Measurements from ENCODE around the gene XNDC1N. TPM values are rescaled to one million over a fixed set of nuclear protein-coding genes. Genes with fewer than 3 reads are reported as not detected.
A peak's percentile ranks its signal among the peaks of the same experiment; 100 is the strongest.

The XNDC1N gene
- total RNA-seq, 1 donor from 2014 or later: 7.6 TPM

- Histone ChIP-seq H3K79me2 (ENCODE audit: insufficient read depth, low read length) (peaks cover 78% of the 10 kb centered on the region), H3K9me3 (ENCODE audit: insufficient read depth, low read depth, low read length) (no peaks in the 10 kb centered on the region), H3K4me1 (ENCODE audit: insufficient read depth, low read length) (peaks cover 49% of the 10 kb centered on the region), H3K4me2 (ENCODE audit: low read length) (no peak overlapping the region), H3K27me3 (ENCODE audit: insufficient read depth, low read length) (no peaks in the 10 kb centered on the region), H3K4me3 (ENCODE audit: insufficient read depth, low read depth, low read length) (no peak overlapping the region), H3K36me3 (ENCODE audit: insufficient read depth, low read length) (no peaks in the 10 kb centered on the region), H3K27ac (ENCODE audit: low read depth, low read length) (peak overlapping the region; percentile 13), H4K20me1 (ENCODE audit: insufficient read depth, low read length) (peaks cover 13% of the 10 kb centered on the region), H3K9ac (ENCODE audit: low read length) (no peak overlapping the region), H2AFZ (ENCODE audit: low read depth, low read length) (no peak overlapping the region)
- Mint-ChIP-seq H3K4me3 (ENCODE audit: unreplicated experiment) (no peak overlapping the region), H3K36me3 (ENCODE audit: low read depth, unreplicated experiment) (peaks cover 3% of the 10 kb centered on the region), H3K27me3 (ENCODE audit: low read depth, unreplicated experiment) (no peaks in the 10 kb centered on the region), H3K9me3 (ENCODE audit: unreplicated experiment) (no peaks in the 10 kb centered on the region), H3K27ac (ENCODE audit: unreplicated experiment) (peak overlapping the region; percentile 74), H3K4me1 (ENCODE audit: low read depth, unreplicated experiment) (peaks cover 40% of the 10 kb centered on the region)
- FAIRE-seq (no peak), DNase-seq (ENCODE audit: low read depth) (peak; percentile 63)
- TF ChIP-seq CTCF (IDR thresholded peaks at IDR 0.05; ENCODE audit: insufficient read depth, low read depth, low read length) (no peak), EZH2 (IDR thresholded peaks at IDR 0.05; ENCODE audit: insufficient read depth, low read length) (no peak)
These were observed 20.1 kb upstream of the XNDC1N start for GRCh38 chr11:71948314-71949027.

- peak overlapping the region; percentile 5 for H3K4me2 ChIP-seq (ENCODE audit: low read length)
- Mint-ChIP-seq H3K27ac (ENCODE audit: unreplicated experiment) (peak overlapping the region; percentile 86), H3K4me3 (ENCODE audit: unreplicated experiment) (no peak overlapping the region), H3K36me3 (ENCODE audit: low read depth, unreplicated experiment) (no peaks in the 10 kb centered on the region), H3K9me3 (ENCODE audit: unreplicated experiment) (no peaks in the 10 kb centered on the region), H3K27me3 (ENCODE audit: low read depth, unreplicated experiment) (no peaks in the 10 kb centered on the region), H3K4me1 (ENCODE audit: low read depth, unreplicated experiment) (peaks cover 47% of the 10 kb centered on the region)
- no peak overlapping the region for H3K4me3 ChIP-seq (ENCODE audit: insufficient read depth, low read depth, low read length)
- TF ChIP-seq EZH2 (IDR thresholded peaks at IDR 0.05; ENCODE audit: insufficient read depth, low read length): no peak
- H3K79me2 ChIP-seq (ENCODE audit: insufficient read depth, low read length): peaks cover 77% of the 10 kb centered on the region
- no peak overlapping the region for H3K9ac ChIP-seq (ENCODE audit: low read length)
- H3K36me3 ChIP-seq (ENCODE audit: insufficient read depth, low read length): no peaks in the 10 kb centered on the region
- FAIRE-seq: no peak
- H3K27ac ChIP-seq (ENCODE audit: low read depth, low read length): peak overlapping the region; percentile 90
- DNase-seq (ENCODE audit: low read depth): no peak
- H2AFZ ChIP-seq (ENCODE audit: low read depth, low read length): no peak overlapping the region
- peaks cover 53% of the 10 kb centered on the region for H3K4me1 ChIP-seq (ENCODE audit: insufficient read depth, low read length)
- H3K9me3 ChIP-seq (ENCODE audit: insufficient read depth, low read depth, low read length): no peaks in the 10 kb centered on the region
- no peaks in the 10 kb centered on the region for H3K27me3 ChIP-seq (ENCODE audit: insufficient read depth, low read length)
- H4K20me1 ChIP-seq (ENCODE audit: insufficient read depth, low read length): peaks cover 6% of the 10 kb centered on the region
These were observed 19.1 kb upstream of the XNDC1N start for GRCh38 chr11:71947498-71947897.

GRCh38 chr11:71946144-71946571, 17.8 kb upstream of the XNDC1N start:
- Histone ChIP-seq H3K27ac (ENCODE audit: low read depth, low read length) (peak overlapping the region; percentile 90), H3K36me3 (ENCODE audit: insufficient read depth, low read length) (no peaks in the 10 kb centered on the region), H3K4me2 (ENCODE audit: low read length) (peak overlapping the region; percentile 46), H3K9me3 (ENCODE audit: insufficient read depth, low read depth, low read length) (no peaks in the 10 kb centered on the region), H3K4me1 (ENCODE audit: insufficient read depth, low read length) (peaks cover 53% of the 10 kb centered on the region), H4K20me1 (ENCODE audit: insufficient read depth, low read length) (peaks cover 4% of the 10 kb centered on the region), H3K9ac (ENCODE audit: low read length) (peak overlapping the region; percentile 70), H3K4me3 (ENCODE audit: insufficient read depth, low read depth, low read length) (no peak overlapping the region), H3K27me3 (ENCODE audit: insufficient read depth, low read length) (no peaks in the 10 kb centered on the region), H3K79me2 (ENCODE audit: insufficient read depth, low read length) (peaks cover 75% of the 10 kb centered on the region), H2AFZ (ENCODE audit: low read depth, low read length) (no peak overlapping the region)
- peaks cover 47% of the 10 kb centered on the region for H3K4me1 Mint-ChIP-seq (ENCODE audit: low read depth, unreplicated experiment)
- H3K4me3 Mint-ChIP-seq (ENCODE audit: unreplicated experiment): peak overlapping the region; percentile 55
- FAIRE-seq (no peak), DNase-seq (ENCODE audit: low read depth) (peak; percentile 82)
- H3K27me3 Mint-ChIP-seq (ENCODE audit: low read depth, unreplicated experiment): no peaks in the 10 kb centered on the region
- no peaks in the 10 kb centered on the region for H3K36me3 Mint-ChIP-seq (ENCODE audit: low read depth, unreplicated experiment)
- H3K27ac Mint-ChIP-seq (ENCODE audit: unreplicated experiment): peak overlapping the region; percentile 98
- H3K9me3 Mint-ChIP-seq (ENCODE audit: unreplicated experiment): no peaks in the 10 kb centered on the region
- no peak for TF ChIP-seq CTCF (IDR thresholded peaks at IDR 0.05; ENCODE audit: insufficient read depth, low read depth, low read length)
